T-helper 22 cell (primary cell): ENCODE data around the gene NAGLU.
A peak's percentile ranks its signal among the peaks of the same experiment; 100 is the strongest.

Source experiments
- DNase-seq: peaks from one replicate; pipeline ENCODE4 v3.0.0-alpha.2; 2020; ENCODE audit warnings: low read depth

The NAGLU gene

DNA sequence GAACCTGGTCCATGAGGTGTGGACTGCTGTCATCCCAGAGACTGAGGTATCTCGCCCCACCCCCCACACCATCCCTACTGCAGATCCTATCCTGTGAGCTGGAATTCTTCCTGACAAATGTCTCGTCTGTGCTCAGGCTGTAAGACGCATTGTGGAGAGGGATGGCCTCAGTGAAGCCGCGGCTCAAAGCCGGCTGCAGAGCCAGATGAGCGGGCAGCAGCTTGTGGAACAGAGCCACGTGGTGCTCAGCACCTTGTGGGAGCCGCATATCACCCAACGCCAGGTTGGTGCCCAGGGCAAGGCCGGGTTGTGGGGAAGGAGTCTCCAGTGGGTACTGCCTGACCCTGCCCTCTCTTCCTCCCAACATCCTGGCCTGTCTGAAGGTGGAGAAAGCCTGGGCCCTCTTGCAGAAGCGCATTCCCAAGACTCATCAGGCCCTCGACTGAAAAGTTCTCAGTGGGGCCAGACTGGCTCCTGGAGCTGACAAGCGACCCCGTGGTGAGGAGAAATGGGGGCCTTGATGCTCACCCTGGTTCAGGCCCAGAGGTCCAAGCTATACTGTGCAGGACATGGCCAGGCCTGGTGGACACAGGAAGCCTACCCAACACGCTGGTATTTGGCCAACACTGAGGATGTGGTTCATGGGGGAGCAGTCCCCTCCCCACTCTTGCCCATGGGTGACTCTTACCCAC lies 29.6 kb downstream of the NAGLU start:
- DNase-seq = no peak

DNA sequence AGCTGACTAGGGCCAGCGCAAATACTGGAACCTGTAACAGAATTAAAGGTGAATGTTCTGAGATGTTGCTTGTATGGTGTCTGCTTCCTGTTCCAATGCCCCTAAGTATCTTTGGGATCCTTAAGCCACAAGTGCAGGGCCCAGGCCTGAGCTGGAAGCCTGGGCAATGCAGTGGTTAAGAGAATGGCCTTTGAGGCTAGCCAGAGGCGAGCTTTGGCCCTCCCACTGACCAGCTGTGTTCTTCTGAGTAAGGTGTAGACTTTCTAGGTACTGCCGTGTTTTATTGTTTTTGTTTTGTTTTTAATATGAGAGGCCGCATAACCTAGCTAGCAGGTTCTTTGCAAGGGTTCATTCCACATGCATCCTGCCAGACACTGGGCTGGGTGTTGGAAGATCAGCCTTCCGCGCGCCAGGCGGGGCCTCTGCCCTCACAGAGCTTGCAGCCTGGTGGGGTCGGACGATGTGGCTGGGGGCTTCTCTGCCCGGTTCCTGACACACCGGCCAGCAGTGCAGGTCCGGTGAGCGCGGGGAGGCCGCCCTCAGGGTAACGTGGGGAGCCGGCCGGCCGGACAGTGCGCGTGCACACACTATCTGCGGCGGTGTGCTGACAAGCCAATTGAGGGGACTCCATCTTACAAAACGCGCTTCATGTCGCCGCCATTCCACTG lies 30.3 kb downstream of the NAGLU start:
- DNase-seq = no peak

DNA sequence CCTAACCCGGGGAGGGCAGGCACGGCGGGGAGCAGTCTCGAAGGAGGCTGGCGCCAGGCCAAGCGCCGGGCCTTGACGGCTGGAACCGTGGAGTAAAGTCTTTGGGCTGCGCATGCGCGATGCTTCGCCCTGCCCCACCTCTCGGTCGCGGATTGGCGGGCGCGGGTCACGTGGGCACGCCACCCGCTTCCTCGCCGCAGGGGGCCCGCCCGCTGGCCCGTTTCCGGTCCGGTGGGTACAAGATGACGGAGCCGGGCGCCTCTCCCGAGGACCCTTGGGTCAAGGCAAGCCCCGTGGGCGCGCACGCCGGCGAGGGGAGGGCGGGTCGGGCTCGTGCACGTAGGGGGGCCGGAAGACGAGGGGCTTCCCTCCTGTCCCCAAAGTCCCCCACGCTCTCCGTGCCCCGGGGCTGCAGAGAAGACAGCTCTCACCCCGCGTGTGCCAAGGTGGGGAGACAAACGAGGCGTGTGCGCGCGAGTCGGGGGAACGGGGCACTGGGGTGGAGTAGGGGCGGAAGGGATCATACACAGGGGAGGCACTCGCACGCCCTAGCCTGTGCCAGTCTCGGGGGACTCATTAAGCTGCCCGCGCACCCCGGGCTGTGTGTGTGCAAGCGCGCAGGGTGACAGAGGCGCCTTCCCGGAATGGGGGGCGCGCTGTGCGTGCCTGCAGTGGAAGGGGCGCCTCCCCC lies 31.0 kb downstream of the NAGLU start, which contains the start of gene MLX:
Gene MLX, plus strand, starts transcription at position 218 of the 691 bp plus-strand sequence. Its CDS starts 25 bp downstream, at position 243.
- DNase-seq = peak; percentile 85

DNA sequence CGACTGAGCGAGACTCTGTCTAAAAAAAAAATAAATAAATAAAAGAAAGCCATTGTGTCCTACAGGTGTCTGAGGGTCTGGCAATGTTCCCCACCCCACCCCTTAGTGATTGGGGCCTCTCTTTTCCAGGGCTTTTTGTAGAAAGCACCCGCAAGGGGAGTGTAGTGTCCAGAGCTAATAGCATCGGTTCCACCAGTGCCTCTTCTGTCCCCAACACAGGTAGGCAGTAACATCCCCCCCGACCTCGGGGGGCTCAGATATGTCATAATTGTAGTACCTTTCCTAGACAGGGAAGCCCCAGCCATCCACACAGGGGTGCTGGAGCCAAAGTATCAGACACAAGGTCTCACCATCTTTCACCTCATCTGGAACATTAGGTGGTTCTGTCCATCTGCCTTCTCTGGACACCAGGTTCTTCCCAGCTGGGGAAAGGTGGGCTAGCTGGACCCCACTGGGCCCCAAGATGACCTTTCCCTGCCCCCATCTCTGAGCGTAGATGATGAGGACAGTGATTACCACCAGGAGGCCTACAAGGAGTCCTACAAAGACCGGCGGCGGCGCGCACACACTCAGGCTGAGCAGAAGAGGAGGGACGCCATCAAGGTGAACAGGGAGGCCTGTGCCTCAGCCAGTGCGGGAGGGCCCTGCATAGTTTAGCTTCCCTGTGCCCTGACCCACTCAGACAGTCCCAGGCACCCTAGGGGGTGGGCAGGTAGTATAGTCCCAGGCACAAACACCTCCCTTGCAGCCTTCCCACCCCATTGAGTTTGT lies 32.5 kb downstream of the NAGLU start:
- no peak for DNase-seq

DNA sequence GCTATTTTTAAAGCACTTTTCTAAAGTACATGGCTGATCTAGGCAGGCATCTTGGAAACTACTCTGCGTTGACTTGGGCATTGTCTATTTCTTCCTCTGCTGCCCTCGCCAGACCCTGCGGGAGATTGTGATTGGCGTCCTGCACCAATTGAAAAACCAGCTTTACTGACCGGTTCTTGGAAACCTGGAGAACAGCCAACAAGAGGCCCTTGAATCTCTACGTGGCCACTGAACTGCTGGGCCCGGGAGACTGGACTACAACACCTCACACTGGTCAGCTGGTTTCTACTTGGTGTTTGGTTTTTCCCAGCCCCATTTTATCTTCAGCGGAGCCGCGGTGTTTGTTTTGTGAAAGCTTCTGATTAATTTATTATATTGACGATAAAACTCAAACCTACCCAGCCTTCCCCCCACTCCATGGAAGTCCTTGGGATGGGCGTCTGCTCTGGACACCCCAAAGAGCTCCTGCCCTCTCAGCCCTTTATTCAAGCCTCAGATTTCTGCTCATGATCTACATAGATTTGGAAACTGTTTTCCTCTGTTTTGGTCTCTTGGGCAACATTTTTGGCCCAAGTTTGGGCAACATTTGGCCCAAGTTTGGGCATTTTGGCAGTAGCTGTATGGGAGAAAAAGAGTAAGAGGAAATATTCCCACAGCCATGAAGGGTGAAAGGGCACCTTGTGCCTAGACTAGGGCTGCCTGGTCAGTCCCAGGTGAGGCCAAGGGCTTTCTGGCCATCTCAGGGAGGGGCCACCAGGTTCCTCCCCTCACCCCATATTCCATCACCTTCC lies 35.6 kb downstream of the NAGLU start:
- DNase-seq = no peak

DNA sequence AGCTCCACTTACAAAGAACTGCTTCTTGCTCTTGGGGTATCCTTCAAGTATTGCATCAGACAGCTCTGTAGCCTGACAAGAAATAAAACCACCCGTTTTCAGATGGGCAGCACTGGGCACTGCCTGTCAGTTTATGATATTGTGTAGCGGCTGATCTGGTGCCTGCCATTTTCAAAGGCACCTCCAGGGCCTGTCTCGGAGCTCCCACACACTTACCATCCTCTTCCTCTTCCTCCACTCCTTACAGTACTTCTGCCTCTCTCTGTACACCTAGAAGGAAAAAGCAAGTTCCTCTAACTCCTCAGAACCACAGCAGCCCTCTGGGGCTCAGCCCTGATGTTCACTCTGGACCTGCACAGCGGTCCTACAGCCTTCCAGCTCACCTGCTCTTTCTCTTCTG lies 37.1 kb downstream of the NAGLU start:
- no peak for DNase-seq

DNA sequence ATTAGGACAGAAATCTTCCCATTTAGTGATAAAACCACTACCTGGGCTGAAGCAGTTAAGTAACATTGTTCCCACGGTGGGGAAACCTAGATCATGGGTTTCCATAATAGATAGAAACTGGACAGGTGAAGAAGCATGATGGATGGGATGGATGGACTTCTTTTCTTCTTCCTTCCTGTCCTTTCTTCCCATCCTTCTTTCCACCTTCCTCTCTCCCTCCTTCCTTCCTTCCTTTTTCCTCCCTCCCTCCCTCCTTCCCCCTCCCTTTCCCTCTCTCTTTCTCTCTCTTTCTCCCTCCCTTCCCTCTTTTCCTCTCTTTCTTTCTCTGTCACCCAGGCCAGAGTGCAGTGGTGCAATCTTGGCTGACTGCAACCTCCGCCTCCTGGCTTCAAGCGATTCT lies 38.4 kb downstream of the NAGLU start:
- DNase-seq = no peak

DNA sequence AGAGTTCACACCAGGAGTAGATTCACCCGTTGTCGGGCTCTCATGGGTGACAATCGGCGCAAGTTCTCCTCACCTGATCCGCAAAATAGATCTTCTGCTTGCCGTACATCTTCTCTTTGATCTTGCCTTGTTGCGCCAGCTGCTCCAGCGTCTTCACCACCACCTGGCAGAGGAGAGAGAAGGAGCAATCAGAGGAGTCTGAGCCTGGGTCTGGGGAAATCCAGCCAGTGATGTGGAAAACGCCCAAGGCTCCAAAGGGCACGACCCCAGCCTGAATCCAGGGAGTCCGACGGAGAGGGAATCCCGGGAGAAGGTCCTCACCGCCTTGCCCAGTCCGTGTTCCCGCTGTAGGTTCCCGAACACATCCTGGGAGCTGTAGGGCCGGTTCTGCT lies 41.1 kb downstream of the NAGLU start:
- no peak for DNase-seq

DNA sequence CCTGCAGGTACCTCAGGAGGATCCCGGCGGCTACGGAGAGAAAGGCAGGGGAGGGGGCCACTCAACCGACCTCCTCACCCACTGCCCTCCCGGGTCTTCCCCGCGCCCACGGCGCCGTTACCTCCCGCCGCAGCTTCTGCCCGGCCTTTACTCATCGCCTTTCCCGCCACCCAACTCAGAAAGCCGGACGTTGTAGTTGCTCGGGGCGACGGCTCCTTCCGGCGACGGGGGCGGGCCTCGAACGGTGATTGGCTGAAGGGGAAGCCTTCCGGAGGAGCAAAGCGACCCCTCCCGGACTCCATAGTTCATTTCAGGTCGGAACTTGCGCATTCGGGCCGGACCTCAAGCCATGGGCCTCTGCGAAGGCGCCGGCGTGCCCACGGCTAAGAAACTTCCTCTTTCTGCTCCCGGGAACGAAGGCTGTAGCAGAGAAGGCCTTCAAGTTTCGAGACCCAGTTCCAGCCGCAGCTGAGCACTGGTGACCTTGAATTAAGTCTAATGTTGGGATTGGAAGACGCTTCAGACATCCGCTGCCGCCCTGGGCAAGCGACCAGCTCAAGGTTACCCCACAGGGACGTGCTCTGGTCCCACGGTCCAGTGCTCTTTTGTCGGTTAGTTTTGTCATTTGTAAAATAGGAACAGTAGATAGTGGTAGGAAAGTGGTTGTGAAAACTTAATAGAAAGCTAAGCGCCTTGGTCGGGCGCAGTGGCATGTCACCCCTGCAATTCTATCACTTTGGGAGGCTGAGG lies 41.7 kb downstream of the NAGLU start, which contains the start of gene PSMC3IP:
Gene PSMC3IP, minus strand, starts transcription at position 198 of the 750 bp plus-strand sequence. Its CDS starts 43 bp downstream, at position 155.
- peak; percentile 86 for DNase-seq

DNA sequence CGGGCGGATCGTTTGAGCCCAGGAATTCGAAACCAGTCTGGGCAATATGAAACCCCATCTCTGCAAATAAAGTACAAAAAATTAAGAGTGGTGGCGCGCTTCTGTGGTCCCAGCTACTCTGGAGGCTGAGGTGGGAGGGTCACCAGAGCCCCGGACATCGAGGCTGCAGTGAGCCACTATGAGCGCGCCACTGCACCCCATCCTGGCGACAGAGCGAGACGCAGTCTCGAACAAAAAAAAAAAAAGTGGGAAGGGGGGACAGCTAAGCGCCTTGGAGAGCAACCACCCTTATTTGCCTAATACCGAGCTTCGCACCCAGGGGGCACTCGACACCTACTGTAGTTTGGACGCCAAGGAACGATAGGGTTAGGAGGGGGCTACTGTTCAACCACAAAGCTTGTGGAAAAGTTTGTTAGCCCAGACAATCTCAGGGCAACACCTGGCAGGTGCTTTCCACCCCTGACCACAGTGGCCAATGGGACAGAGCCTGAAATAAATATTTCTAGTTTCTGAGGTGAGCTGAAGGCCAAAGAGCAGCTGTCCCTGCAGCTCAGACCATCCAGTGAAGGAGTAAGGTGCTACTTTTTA lies 42.3 kb downstream of the NAGLU start:
- peak; percentile 34 for DNase-seq

DNA sequence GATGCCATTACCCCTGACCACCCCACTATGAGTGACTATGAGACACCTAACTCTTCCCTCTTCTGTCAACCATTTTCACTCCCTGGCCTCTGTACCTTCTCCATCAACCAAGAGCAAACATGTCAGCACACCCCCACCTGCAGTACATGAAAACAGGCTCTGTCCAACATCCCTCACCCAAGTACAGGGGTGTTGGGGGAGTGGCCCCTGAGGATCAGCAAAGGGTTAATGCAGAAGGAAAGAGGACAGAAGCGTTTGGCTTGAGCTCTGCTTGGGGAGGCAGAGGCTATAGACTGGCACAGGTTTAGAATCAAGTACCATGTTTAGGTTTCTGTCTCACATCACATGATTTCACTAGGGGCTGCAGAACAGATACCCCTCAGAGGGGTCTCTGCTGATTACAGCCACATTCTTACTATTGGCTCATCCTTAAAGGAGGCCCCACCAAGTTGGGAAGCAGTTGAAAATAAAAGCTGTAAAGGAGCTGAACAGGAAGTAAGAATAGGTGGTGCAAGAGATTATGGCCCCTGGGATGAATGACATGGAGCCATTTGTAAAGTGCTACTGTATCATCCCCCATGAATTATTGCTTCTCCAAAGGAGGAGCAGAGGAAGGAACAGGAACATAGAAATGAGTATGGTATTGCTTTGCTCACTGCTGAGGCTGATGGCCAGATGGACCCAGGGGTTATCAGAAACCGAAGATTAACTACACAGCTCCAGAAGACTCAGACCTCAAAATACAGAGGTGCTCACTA lies 43.9 kb downstream of the NAGLU start:
- no peak for DNase-seq

DNA sequence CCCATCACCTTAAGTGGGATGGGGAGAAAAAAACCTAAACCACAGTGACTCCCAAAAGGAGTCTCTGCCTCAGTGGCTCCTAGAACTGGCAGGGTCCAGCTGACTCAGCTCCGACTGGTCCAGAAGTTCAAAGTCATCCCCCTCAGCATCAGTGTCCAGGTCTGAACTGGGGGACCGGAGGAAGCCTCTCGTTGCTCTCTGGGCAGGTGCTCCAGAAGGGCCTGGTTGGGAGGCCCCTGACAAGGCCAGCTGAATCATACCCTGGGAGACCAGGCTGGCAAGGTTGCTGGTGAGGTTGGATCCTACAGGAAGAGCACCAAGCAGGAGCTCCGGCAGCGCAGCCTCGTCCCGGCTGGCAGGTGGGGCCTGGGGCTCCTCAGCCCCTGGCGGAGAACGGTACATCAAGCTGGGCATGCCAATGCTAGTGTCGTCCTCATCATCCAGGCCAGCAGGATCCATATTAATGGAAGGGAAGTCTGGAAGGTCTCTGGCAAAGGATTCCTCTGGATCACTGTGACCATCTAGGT lies 45.8 kb downstream of the NAGLU start:
- no peak for DNase-seq

DNA sequence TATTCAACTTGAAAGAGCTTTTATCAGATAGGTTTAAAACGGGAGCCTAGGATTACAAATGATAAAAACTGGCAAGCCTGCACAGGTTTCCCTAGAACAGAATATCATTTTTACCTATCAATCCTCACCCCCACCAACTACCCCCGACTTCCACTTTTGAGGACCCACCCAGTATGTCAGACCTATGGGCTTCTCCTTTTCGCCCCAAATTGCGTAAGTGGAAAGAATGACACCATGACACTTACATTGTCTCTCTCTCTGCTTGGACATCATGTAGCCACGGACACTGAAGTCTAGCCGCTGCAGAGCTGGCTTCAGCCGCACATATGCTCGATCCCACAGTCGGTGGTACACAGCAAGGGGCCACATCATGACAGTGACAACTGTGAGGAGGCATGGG lies 48.8 kb downstream of the NAGLU start:
- DNase-seq = no peak

DNA sequence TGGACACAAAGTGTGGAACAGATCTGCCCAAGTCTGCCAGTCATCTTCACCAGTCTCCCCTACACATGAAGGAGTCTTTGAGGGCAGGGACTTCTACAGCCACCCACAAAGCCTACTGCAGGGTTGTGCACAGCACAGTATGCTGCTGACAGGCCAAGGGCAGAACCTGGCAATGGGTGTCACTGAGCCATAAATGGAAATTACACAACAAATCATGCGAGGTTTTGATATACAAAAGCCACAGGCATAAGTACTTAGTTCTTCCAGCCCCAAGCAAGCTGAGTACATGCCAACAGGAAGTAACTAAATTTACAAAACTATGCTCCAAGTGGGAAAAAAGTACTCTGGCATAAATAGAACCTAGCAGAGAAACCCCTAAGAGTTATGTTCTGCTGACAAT lies 49.3 kb downstream of the NAGLU start:
- no peak for DNase-seq

DNA sequence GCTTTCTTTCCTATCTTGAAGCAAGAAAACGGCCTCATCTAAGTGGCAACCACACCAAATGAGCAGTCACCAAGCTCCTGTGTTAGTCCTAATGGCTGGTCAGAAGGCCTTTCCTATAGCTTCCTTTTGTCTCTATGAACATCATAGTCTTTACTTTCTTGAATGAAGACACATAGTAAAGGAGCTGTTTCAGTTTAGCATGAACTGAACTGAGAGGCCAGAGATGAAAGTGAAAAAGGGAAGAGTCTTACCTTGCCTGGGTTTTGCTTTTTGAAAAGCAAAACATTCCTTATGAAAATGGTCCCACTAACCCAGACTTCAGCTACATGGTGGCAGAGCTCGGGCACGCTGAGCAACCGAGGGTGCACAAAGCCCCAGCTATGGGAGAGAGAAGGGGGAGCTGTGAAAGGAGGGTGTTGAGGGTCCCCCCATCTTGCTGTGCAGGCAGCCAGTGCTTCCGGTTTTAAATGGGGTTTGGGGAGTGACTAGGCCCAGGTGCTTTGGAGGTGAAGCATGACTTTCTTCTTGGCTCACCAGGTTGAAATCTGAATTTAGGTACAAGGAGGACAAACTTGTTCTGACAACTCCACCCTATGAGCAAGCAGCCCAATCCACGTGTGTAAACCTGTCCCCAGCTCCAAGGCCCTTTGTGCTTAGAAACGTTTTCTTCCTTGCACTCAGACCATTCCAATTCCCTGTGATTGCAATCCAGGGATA lies 50.6 kb downstream of the NAGLU start:
- DNase-seq = no peak

DNA sequence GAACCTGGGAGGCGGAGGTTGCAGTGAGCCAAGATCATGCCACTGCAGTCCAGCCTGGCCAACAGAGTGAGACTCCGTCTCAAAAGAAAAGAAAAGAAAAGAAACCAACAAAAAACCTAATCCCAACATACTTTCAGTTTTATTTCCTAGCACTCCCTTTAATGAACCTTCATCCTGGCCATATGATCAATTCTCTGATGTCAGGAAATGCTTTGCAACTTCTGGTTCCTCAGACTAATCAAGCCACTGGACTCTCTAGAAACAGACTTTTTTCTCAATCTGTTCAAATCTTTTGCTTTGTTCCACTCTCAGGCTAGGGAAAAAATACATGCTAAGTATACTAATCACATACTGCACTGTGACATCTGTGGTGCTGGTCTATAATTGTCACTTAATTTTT lies 54.8 kb downstream of the NAGLU start:
- DNase-seq = no peak

DNA sequence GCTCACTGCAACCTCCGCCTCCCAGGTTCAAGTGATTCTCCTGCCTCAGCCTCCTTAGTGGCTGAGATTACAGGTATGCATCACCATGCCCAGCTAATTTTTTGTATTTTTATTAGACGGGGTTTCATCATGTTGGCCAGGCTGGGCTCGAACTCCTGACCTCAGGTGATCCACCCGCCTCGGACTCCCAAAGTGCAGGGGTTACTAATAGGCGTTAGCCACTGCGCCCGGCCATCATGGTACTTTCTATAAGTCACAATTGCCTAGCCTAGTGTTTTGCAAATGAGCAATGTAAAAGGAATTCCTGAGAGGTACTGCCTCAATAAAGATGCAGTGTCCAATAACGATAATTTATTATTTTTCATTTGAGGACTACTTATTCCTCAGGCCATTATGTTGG lies 55.4 kb downstream of the NAGLU start:
- no peak for DNase-seq
